H7 (cell line): Measurements from ENCODE around the gene BEND2. TPM values are rescaled to one million over a fixed set of nuclear protein-coding genes. Genes with fewer than 3 reads are reported as not detected.

Experiments
- total RNA-seq: library from RNA; depleted of rRNA; stranded (reverse); fragments of >200 nt; shearing (Covaris generic); gene quantifications from 2 replicates; pipeline ENCODE4 v1.2.3, GENCODE V29; 2014; rRNA removed

BEND2 gene
- total RNA-seq, 1 experiment from 2014 or later, result not detected

Other genes with a start within 250 kb of the BEND2 start
- gene SCML2, start 133.8 kb upstream of the BEND2 start, total RNA-seq, result 11.1 and 13.5 TPM in 2 replicates
- gene CDKL5, start 204.7 kb upstream of the BEND2 start, total RNA-seq, result 7.0 and 9.5 TPM in 2 replicates